NCI-H187 treated with DMSO at 0.1 percent for 48 hours (cell line): ENCODE data around the gene CCL22.
"Not testable (repeated sequence)": the region's sequence is repeated elsewhere in the genome, so short reads cannot be mapped to it uniquely, and the experiment has no call there.

Experiments used
- DNase-seq: peaks from one replicate; lab custom pipeline; 2025; lab: John Stamatoyannopoulos, UW

CCL22 gene

GRCh38 chr16:57395026-57395425 lies 36.4 kb downstream of the CCL22 start:
- no peak for DNase-seq

- no peak for DNase-seq
These were observed 38.2 kb downstream of the CCL22 start for GRCh38 chr16:57396786-57397185.

GRCh38 chr16:57397493-57397892 lies 38.9 kb downstream of the CCL22 start:
- not testable (repeated sequence) for DNase-seq

GRCh38 chr16:57401943-57402640 lies 43.5 kb downstream of the CCL22 start:
- no peak for DNase-seq

GRCh38 chr16:57403965-57404817 lies 45.6 kb downstream of the CCL22 start, which contains the start of gene CCL17:
TSS of gene CCL17 (plus strand) at chr16:57404767. CDS start at chr16:57413933, 9,166 bp downstream.
- DNase-seq = no peak

GRCh38 chr16:57405097-57405496 lies 46.5 kb downstream of the CCL22 start:
- DNase-seq = no peak

- DNase-seq = no peak
These were observed 48.3 kb downstream of the CCL22 start for GRCh38 chr16:57406881-57407280.

GRCh38 chr16:57407521-57408353 lies 49.2 kb downstream of the CCL22 start:
- DNase-seq = no peak

- no peak for DNase-seq
These were observed 50.5 kb downstream of the CCL22 start for GRCh38 chr16:57409065-57409464.

- no peak for DNase-seq
These were observed 51.4 kb downstream of the CCL22 start for GRCh38 chr16:57409870-57410587.

GRCh38 chr16:57411362-57411976 lies 52.9 kb downstream of the CCL22 start:
- no peak for DNase-seq

- no peak for DNase-seq
These were observed 54.0 kb downstream of the CCL22 start for GRCh38 chr16:57412584-57412983.

- no peak for DNase-seq
These were observed 54.7 kb downstream of the CCL22 start for GRCh38 chr16:57413301-57413730.

GRCh38 chr16:57413733-57414132 lies 55.1 kb downstream of the CCL22 start:
- DNase-seq = no peak
